HTR-8/SVneo (cell line): ENCODE measurements around the gene CD19.
"Not testable (repeated sequence)": the region's sequence is repeated elsewhere in the genome, so short reads cannot be mapped to it uniquely, and the experiment has no call there.

Experiments used
- DNase-seq: peaks from one replicate; pipeline ENCODE4 v3.0.0; 2011; ENCODE audit warnings: low spot score, mixed read lengths; ENCODE audit not compliant: insufficient read length
- FAIRE-seq: peaks from 2 replicates; lab custom pipeline; 2011; peaks lifted over from hg19 to GRCh38; lab: Jason Lieb, UNC

CD19 gene

DNA sequence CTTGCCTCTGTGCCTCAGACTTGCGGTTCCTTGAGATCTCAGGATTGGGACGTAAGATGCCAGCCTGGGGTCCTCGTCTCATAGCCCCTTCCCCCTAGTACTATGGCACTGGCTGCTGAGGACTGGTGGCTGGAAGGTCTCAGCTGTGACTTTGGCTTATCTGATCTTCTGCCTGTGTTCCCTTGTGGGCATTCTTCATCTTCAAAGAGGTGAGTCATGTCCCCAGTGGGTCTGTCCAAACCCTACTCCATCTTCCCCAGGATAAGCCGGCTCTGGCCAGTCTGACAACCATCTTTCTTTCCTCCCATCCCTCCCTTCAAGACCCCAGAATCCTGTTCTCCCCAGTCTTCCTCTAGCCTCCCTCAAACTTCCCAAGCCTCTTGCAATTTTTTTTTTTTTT, 3.6 kb downstream of the CD19 start:
- FAIRE-seq (no peak), DNase-seq (no peak)

DNA sequence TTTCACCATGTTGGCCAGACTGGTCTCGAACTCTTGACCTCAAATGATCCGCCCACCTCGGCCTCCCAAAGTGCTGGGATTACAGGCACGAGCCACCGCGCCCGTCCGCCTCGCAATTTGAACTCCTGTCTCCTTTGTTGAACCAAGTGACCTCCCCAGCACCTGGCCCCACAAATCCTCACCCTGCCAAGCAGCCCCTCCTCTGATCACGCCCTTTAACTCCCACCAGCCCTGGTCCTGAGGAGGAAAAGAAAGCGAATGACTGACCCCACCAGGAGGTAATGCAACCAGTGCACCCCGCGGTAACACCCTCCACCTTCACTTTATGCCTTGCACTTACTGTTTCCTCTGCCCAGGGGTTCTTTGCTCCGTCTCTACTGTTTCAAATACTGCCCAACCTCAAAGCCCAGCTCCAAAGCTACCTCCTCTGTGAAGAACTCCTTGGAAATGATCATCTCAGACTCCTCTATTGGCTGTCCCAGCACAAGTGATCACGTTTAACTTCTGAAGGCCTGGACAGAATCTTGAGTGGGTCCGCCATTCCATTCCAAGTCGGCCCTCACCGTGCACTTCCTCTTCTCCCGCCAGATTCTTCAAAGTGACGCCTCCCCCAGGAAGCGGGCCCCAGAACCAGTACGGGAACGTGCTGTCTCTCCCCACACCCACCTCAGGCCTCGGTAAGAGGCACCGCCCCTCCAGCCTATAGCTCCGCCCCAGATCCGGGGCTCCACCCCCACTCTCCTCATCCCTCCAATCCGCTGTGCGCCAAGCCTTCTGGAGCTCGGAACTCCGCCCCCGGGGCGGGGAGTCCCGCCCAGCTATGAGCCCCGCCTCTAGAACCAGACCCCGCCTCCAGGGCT, 4.4 kb downstream of the CD19 start:
- DNase-seq = no peak
- FAIRE-seq = no peak

GRCh38 chr16:28936784-28937155, 5.0 kb downstream of the CD19 start:
- FAIRE-seq = no peak

GRCh38 chr16:28937222-28937876, 5.6 kb downstream of the CD19 start:
- DNase-seq = no peak
- FAIRE-seq = no peak

More at GRCh38 chr16:28936784-28937155, 5.0 kb downstream of the CD19 start:
- DNase-seq = no peak

DNA sequence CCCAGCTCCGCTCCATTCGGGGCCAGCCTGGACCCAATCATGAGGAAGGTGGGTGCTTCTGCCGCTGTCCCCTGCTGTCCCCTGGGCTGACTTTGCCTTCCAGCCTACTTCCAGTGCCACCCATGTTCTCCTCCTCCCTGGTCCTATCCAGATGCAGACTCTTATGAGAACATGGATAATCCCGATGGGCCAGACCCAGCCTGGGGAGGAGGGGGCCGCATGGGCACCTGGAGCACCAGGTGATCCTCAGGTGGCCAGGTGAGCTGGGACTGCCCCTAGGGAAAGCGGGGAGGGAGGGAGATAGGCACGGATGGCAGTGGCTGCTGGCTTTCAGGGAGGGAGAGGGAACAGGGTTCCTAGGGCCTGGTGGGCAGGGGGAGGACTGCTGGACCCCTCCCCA, 7.0 kb downstream of the CD19 start:
- no peak for FAIRE-seq
- no peak for DNase-seq

DNA sequence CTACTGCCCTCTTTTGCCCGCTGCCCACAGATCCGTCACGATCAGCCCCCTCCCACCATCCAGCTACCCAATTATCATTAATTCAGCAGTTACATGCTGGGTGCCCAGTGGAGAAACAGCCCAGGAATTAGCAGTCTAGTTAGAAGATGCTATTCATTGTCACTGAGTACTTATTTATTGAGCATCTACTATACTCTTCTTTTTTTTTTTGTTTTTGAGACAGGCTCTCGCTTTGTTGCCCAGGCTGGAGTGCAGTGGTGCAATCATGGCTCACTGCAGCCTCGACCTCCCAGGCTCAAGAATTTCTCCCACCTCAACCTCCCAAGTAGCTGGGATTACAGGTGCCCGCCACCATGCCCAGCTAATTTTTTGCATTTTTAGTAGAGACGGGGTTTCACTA, 8.1 kb downstream of the CD19 start:
- not testable (repeated sequence) for DNase-seq, FAIRE-seq

- FAIRE-seq (no peak), DNase-seq (no peak)
Observed at GRCh38 chr16:28943281-28943680, 11.5 kb downstream of the CD19 start.

DNA sequence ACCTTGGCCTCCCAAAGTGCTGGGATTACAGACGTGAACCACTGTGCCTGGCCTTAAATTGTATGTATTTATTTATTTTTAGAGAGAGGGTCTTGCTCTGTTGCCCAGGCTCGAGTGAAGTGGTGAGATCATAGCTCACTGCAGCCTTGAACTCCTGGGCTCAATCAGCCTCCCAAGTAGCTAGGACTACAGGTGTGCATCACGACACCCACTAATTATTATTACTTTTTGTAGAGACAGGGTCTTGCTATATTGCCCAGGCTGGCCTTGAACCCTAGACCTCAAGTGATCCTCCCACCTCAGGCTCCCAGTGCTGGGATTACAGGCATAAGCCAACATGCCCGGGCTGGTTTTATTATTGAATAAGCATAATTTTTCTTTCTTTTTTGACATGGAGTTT, 14.9 kb downstream of the CD19 start:
- DNase-seq (no peak), FAIRE-seq (no peak)

GRCh38 chr16:28950648-28951409, 19.1 kb downstream of the CD19 start, which contains the start of gene NFATC2IP:
NFATC2IP (plus strand) TSS chr16:28950937; CDS start chr16:28951012, 75 bp downstream.
- FAIRE-seq (peak; percentile 75), DNase-seq (peak; percentile 99)

DNA sequence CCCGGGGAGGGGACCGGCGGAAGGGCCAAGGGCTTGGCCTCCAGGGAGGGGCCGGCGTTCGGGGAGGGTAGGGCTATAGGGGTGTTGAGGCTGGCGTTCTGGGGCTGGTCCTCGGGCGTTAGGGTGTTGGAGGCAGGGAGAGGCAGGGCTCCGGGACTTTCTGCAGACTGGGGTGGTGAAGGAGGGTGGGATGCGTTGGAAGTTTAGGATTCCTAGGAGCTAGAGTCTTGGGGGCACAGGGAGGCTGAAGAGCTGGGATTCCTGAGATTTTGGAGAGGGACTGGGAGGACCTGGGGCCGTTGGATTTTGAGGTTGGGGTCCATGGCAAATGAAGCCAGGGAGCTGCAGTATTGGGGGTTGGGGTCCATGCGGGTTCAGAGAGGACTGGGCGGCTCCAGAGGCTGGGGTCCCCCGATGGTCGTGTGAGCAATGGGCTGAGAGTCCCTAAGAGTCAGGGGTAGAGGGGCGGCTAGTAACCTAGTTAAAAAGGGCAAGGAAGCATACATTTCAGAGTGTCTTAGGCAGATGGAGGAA, 19.7 kb downstream of the CD19 start:
- DNase-seq = no peak
- FAIRE-seq = no peak

- FAIRE-seq = no peak
Observed at GRCh38 chr16:28958216-28958615, 26.4 kb downstream of the CD19 start.

GRCh38 chr16:28958836-28959235, 27.1 kb downstream of the CD19 start:
- no peak for DNase-seq
- FAIRE-seq = no peak

More at GRCh38 chr16:28958216-28958615, 26.4 kb downstream of the CD19 start:
- no peak for DNase-seq

DNA sequence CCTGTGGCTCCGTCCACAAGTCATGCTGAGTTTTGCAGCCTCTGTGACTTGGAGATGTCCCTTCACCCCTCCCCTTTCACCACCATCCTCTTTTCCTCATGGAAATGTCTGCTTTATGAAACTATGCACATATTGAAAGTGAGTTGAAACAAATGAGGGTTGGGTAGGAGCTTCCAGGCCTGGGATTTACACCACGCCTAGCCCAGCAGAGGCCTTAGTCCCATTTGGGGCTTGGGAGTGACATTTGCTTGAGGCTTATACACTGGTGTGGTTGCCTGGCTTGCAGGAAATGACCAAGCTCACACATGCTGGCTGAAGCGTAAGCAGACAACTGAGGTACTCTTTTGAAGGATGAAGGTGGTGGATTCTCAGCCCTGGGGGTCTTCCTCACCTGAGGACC, 32.3 kb downstream of the CD19 start:
- DNase-seq = no peak
- no peak for FAIRE-seq

DNA sequence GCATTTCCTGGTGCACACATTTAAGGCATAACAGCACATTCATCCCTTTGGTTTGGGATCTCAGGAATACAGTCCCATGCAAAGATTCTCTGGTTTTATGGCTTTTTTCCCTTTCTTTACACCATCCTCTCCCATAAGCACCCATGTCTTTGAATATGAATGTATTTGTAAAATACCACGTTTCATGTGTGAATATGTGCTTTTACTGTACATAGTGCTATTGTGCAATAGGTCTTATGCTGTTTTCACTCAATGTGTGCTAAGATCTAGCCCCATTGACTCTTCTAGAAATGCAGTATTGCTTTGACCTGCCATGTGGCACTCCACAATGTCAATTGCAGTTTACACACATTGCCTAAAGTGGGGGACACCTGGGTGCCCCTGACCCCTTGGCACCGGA, 32.7 kb downstream of the CD19 start:
- FAIRE-seq (no peak), DNase-seq (no peak)

GRCh38 chr16:28967156-28967555, 35.4 kb downstream of the CD19 start:
- DNase-seq = no peak
- no peak for FAIRE-seq

DNA sequence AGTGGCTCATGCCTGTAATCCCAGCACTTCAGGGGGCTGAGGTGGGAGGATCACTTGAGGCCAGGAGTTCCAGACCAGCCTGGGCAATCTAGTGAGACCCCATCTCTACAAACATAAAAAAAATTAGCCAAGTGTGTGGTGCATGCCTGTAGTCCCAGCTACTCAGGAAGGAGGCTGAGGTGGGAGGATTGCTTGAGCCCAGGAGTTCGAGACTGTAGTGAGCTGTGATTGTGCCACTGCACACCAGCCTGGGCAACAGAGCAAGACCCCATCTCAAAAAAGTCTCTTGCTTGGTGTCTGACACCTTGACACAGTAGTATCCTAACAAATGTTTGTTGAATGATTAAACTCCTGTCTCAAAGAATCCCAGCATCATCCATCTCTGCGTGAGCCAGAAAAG, 37.9 kb downstream of the CD19 start:
- not testable (repeated sequence) for DNase-seq, FAIRE-seq

GRCh38 chr16:28974007-28974436, 42.3 kb downstream of the CD19 start:
- DNase-seq (peak; percentile 63), FAIRE-seq (no peak)

GRCh38 chr16:28974437-28975157, 42.8 kb downstream of the CD19 start, which contains the start of gene SPNS1:
SPNS1 (plus strand) TSS chr16:28974778; CDS start chr16:28975152, 374 bp downstream.
- DNase-seq (peak; percentile 96), FAIRE-seq (no peak)

GRCh38 chr16:28975158-28975599, 43.4 kb downstream of the CD19 start:
- no peak for FAIRE-seq

More at GRCh38 chr16:28975158-28975599, 43.4 kb downstream of the CD19 start:
- no peak for DNase-seq
